HEK293 (cell line): ENCODE results near the gene IL12B.

Experiments
- CTCF ChIA-PET: fragments of 350-600 bp; formaldehyde crosslinking; extraction: SDS; loops from one replicate; lab custom pipeline; 2021; ENCODE audit warnings: antibody characterized with exemption; lab: Yijun Ruan, JAX
- POLR2A ChIA-PET: fragments of 300-600 bp; formaldehyde crosslinking; extraction: SDS; loops from one replicate; lab custom pipeline; 2020; ENCODE audit warnings: antibody characterized with exemption, inconsistent platforms; lab: Yijun Ruan, JAX
- H3K27ac ChIP-seq: fragments of 200-500 bp; sonication (Bioruptor generic); 2 replicates; pipeline ENCODE4 v1.5.1; 2014; ENCODE audit warnings: low read depth, low read length, control low read depth, inconsistent platforms; ENCODE audit errors: extremely low read depth
- H3K36me3 ChIP-seq, 2 experiments: fragments of 200-500 bp in 1 of 2; sonication (Bioruptor generic) in 1 of 2; 1 replicate in 1 of 2; 2 replicates in 1 of 2; pipeline ENCODE4 v1.5.1; 2014 to 2017; ENCODE audit warnings: inconsistent platforms in 2 of 2, low read length in 2 of 2; ENCODE audit not compliant: control insufficient read depth in 2 of 2, insufficient read depth in 1 of 2
- H3K4me1 ChIP-seq: fragments of 200-500 bp; sonication (Bioruptor generic); 2 replicates; pipeline ENCODE4 v1.5.1; 2014; ENCODE audit warnings: mild to moderate bottlenecking, low read length, inconsistent platforms; ENCODE audit not compliant: control insufficient read depth, insufficient read depth
- H3K4me3 ChIP-seq: 2 replicates; pipeline ENCODE4 v1.5.1; 2011; ENCODE audit warnings: low read depth, mild to moderate bottlenecking, control low read depth, low read length, moderate library complexity
- H3K9me3 ChIP-seq: fragments of 200-500 bp; sonication (Bioruptor generic); 2 replicates; pipeline ENCODE4 v1.5.1; 2014; ENCODE audit warnings: low read depth, low read length, inconsistent platforms; ENCODE audit not compliant: control insufficient read depth, insufficient read depth
- IKZF3 ChIP-seq: fragments of 450-650 bp; IDR thresholded peaks from 2 replicates; pipeline ENCODE4 v1.5.0; 2018; ENCODE audit warnings: missing biosample characterization, mild to moderate bottlenecking, missing genetic modification characterization, moderate library complexity
- SCRT1 ChIP-seq: fragments of 450-650 bp; formaldehyde crosslinking; IDR thresholded peaks from 2 replicates; pipeline ENCODE4 v1.5.1; 2016; ENCODE audit warnings: missing biosample characterization, missing genetic modification characterization, borderline replicate concordance
- TCF7L2 ChIP-seq: IDR thresholded peaks from 2 replicates; pipeline ENCODE4 v1.6.1; 2011; ENCODE audit warnings: low read depth, mild to moderate bottlenecking, inconsistent platforms, low read length, moderate library complexity, borderline replicate concordance
- ZBTB10 ChIP-seq: fragments of 450-650 bp; formaldehyde crosslinking; IDR thresholded peaks from 2 replicates; pipeline ENCODE4 v1.5.1; 2016; ENCODE audit warnings: missing biosample characterization, missing genetic modification characterization
- ZBTB20 ChIP-seq: fragments of 450-650 bp; formaldehyde crosslinking; IDR thresholded peaks from 2 replicates; pipeline ENCODE4 v1.5.1; 2016; ENCODE audit warnings: missing biosample characterization, missing genetic modification characterization
- ZNF132 ChIP-seq: fragments of 450-650 bp; formaldehyde crosslinking; IDR thresholded peaks from 2 replicates; pipeline ENCODE4 v1.5.1; 2017; ENCODE audit warnings: missing biosample characterization, missing genetic modification characterization, borderline replicate concordance
- ZNF23 ChIP-seq: fragments of 450-650 bp; formaldehyde crosslinking; IDR thresholded peaks from 2 replicates; pipeline ENCODE4 v1.5.1; 2016; ENCODE audit warnings: missing biosample characterization, missing genetic modification characterization, borderline replicate concordance
- ZNF292 ChIP-seq: fragments of 450-650 bp; formaldehyde crosslinking; IDR thresholded peaks from 2 replicates; pipeline ENCODE4 v1.5.1; 2016; ENCODE audit warnings: low read depth, missing biosample characterization, missing genetic modification characterization, borderline replicate concordance
- ZNF394 ChIP-seq: fragments of 450-650 bp; formaldehyde crosslinking; IDR thresholded peaks from 2 replicates; pipeline ENCODE4 v1.5.1; 2016; ENCODE audit warnings: missing biosample characterization, missing genetic modification characterization, mild to moderate bottlenecking, moderate library complexity, borderline replicate concordance
- ZNF416 ChIP-seq: fragments of 450-650 bp; formaldehyde crosslinking; IDR thresholded peaks from 2 replicates; pipeline ENCODE4 v1.5.1; 2016; ENCODE audit warnings: missing biosample characterization, missing genetic modification characterization
- ZNF48 ChIP-seq: fragments of 450-650 bp; formaldehyde crosslinking; IDR thresholded peaks from 2 replicates; pipeline ENCODE4 v1.5.1; 2016; ENCODE audit warnings: missing biosample characterization, missing genetic modification characterization
- ZNF555 ChIP-seq: fragments of 450-650 bp; formaldehyde crosslinking; conservative IDR thresholded peaks from 2 replicates; pipeline ENCODE4 v1.5.1; 2017; ENCODE audit warnings: missing biosample characterization, mild to moderate bottlenecking, missing genetic modification characterization, inconsistent platforms
- ZNF654 ChIP-seq: fragments of 450-650 bp; formaldehyde crosslinking; IDR thresholded peaks from 2 replicates; pipeline ENCODE4 v1.5.1; 2016; ENCODE audit warnings: low read depth, missing biosample characterization, missing genetic modification characterization
- ZNF747 ChIP-seq: fragments of 450-650 bp; formaldehyde crosslinking; IDR thresholded peaks from 2 replicates; pipeline ENCODE4 v1.5.1; 2016; ENCODE audit warnings: missing biosample characterization, missing genetic modification characterization
- ZNF830 ChIP-seq: fragments of 450-650 bp; IDR thresholded peaks from 2 replicates; pipeline ENCODE4 v1.5.0; 2018; ENCODE audit warnings: missing biosample characterization, missing genetic modification characterization, low read depth, mild to moderate bottlenecking, moderate library complexity
- ZNF837 ChIP-seq: fragments of 450-650 bp; formaldehyde crosslinking; IDR thresholded peaks from 2 replicates; pipeline ENCODE4 v1.5.1; 2016; ENCODE audit warnings: missing biosample characterization, missing genetic modification characterization
- ZSCAN23 ChIP-seq: fragments of 450-650 bp; formaldehyde crosslinking; IDR thresholded peaks from 2 replicates; pipeline ENCODE4 v1.5.1; 2016; ENCODE audit warnings: missing biosample characterization, missing genetic modification characterization
- ZSCAN5A ChIP-seq: fragments of 450-650 bp; formaldehyde crosslinking; IDR thresholded peaks from 2 replicates; pipeline ENCODE4 v1.5.1; 2016; ENCODE audit warnings: missing biosample characterization, missing genetic modification characterization
- TF ChIP-seq, protein P1 (sequence below): fragments of 450-650 bp; formaldehyde crosslinking; IDR thresholded peaks from 2 replicates; pipeline ENCODE4 v1.5.1; 2016; ENCODE audit warnings: missing biosample characterization, missing genetic modification characterization, low read depth
- TF ChIP-seq, protein P2 (sequence below): fragments of 450-650 bp; formaldehyde crosslinking; IDR thresholded peaks from 2 replicates; pipeline ENCODE4 v1.5.1; 2017; ENCODE audit warnings: missing biosample characterization, mild to moderate bottlenecking, missing genetic modification characterization, moderate library complexity
- TF ChIP-seq, protein P3 (sequence below): fragments of 450-650 bp; formaldehyde crosslinking; IDR thresholded peaks from 2 replicates; pipeline ENCODE4 v1.5.1; 2016; ENCODE audit warnings: missing biosample characterization, missing genetic modification characterization
- TF ChIP-seq, protein P4 (sequence below): fragments of 450-650 bp; formaldehyde crosslinking; IDR thresholded peaks from 2 replicates; pipeline ENCODE4 v1.5.1; 2016; ENCODE audit warnings: missing biosample characterization, missing genetic modification characterization

The IL12B gene

GRCh38 chr5:159336586-159336985 is 6.3 kb upstream of the IL12B start:
- POLR2A ChIA-PET, result no interaction called here
- no peak overlapping the region for H3K4me3 ChIP-seq
- TF ChIP-seq, protein P1, sequence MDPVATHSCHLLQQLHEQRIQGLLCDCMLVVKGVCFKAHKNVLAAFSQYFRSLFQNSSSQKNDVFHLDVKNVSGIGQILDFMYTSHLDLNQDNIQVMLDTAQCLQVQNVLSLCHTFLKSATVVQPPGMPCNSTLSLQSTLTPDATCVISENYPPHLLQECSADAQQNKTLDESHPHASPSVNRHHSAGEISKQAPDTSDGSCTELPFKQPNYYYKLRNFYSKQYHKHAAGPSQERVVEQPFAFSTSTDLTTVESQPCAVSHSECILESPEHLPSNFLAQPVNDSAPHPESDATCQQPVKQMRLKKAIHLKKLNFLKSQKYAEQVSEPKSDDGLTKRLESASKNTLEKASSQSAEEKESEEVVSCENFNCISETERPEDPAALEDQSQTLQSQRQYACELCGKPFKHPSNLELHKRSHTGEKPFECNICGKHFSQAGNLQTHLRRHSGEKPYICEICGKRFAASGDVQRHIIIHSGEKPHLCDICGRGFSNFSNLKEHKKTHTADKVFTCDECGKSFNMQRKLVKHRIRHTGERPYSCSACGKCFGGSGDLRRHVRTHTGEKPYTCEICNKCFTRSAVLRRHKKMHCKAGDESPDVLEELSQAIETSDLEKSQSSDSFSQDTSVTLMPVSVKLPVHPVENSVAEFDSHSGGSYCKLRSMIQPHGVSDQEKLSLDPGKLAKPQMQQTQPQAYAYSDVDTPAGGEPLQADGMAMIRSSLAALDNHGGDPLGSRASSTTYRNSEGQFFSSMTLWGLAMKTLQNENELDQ (tag by site-specific recombination), result no peak
- TF ChIP-seq ZNF23 (tag by site-specific recombination) (no peak), ZBTB10 (no peak), TCF7L2 (no peak), IKZF3 (tag by site-specific recombination) (no peak), ZNF394 (tag by site-specific recombination) (no peak), ZNF837 (tag by site-specific recombination) (no peak), ZNF830 (tag by site-specific recombination) (no peak), SCRT1 (tag by site-specific recombination) (no peak), ZNF292 (tag by site-specific recombination) (no peak), ZNF654 (no peak), ZNF48 (tag by site-specific recombination) (no peak)
- TF ChIP-seq, all 188 proteins: peak for 0
- H3K4me1 ChIP-seq, result peaks cover 3% of the 10 kb centered on the region; the same call in 1 of the 2 replicates
- no peak overlapping the region for H3K27ac ChIP-seq
- H3K36me3 ChIP-seq, result no peaks in the 10 kb centered on the region
- CTCF ChIA-PET, result no interaction called here
- no peaks in the 10 kb centered on the region for H3K9me3 ChIP-seq

DNA sequence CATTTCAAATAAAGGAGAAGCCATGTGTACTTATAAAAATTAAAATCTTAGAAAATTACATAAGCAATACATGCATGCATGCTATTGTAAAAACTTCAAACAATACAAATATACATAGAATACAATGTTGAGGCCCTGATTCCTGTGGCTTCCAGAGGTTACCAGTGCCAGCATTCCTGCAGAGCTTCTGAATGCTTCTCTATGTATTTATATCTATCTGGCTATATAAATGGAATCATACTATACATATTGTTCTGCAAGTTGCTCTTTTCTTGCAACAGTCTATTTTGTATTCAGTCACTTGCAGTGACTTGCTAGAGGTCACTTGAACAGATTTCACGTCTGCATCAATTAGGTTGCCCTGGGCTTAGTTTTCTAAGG is 3.2 kb upstream of the IL12B start:
- POLR2A ChIA-PET, result no interaction called here
- Histone ChIP-seq H3K9me3 (no peaks in the 10 kb centered on the region), H3K4me3 (no peak overlapping the region), H3K27ac (no peak overlapping the region), H3K36me3 (no peaks in the 10 kb centered on the region), H3K4me1 (peaks cover 3% of the 10 kb centered on the region; the same call in 1 of the 2 replicates)
- CTCF ChIA-PET, result interaction anchor here (0.8 to 2.6 kb wide), 3 partner anchors 7 to 16 kb away, joined by 5 to 22 read pairs (median 17); no protein-coding TSS in a partner anchor
- TF ChIP-seq ZSCAN5A (tag by site-specific recombination) (no peak), ZSCAN23 (tag by site-specific recombination) (no peak), ZNF747 (tag by site-specific recombination) (no peak), ZNF555 (tag by site-specific recombination) (no peak), ZNF416 (tag by site-specific recombination) (no peak), ZNF132 (tag by site-specific recombination) (no peak), ZBTB20 (tag by site-specific recombination) (no peak)
- TF ChIP-seq, protein P2, sequence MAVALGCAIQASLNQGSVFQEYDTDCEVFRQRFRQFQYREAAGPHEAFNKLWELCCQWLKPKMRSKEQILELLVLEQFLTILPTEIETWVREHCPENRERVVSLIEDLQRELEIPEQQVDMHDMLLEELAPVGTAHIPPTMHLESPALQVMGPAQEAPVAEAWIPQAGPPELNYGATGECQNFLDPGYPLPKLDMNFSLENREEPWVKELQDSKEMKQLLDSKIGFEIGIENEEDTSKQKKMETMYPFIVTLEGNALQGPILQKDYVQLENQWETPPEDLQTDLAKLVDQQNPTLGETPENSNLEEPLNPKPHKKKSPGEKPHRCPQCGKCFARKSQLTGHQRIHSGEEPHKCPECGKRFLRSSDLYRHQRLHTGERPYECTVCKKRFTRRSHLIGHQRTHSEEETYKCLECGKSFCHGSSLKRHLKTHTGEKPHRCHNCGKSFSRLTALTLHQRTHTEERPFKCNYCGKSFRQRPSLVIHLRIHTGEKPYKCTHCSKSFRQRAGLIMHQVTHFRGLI, result no peak
- TF ChIP-seq, protein P3, sequence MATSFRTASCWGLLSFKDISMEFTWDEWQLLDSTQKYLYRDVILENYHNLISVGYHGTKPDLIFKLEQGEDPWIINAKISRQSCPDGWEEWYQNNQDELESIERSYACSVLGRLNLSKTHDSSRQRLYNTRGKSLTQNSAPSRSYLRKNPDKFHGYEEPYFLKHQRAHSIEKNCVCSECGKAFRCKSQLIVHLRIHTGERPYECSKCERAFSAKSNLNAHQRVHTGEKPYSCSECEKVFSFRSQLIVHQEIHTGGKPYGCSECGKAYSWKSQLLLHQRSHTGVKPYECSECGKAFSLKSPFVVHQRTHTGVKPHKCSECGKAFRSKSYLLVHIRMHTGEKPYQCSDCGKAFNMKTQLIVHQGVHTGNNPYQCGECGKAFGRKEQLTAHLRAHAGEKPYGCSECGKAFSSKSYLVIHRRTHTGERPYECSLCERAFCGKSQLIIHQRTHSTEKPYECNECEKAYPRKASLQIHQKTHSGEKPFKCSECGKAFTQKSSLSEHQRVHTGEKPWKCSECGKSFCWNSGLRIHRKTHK (tag by site-specific recombination), result no peak
- TF ChIP-seq, protein P4, sequence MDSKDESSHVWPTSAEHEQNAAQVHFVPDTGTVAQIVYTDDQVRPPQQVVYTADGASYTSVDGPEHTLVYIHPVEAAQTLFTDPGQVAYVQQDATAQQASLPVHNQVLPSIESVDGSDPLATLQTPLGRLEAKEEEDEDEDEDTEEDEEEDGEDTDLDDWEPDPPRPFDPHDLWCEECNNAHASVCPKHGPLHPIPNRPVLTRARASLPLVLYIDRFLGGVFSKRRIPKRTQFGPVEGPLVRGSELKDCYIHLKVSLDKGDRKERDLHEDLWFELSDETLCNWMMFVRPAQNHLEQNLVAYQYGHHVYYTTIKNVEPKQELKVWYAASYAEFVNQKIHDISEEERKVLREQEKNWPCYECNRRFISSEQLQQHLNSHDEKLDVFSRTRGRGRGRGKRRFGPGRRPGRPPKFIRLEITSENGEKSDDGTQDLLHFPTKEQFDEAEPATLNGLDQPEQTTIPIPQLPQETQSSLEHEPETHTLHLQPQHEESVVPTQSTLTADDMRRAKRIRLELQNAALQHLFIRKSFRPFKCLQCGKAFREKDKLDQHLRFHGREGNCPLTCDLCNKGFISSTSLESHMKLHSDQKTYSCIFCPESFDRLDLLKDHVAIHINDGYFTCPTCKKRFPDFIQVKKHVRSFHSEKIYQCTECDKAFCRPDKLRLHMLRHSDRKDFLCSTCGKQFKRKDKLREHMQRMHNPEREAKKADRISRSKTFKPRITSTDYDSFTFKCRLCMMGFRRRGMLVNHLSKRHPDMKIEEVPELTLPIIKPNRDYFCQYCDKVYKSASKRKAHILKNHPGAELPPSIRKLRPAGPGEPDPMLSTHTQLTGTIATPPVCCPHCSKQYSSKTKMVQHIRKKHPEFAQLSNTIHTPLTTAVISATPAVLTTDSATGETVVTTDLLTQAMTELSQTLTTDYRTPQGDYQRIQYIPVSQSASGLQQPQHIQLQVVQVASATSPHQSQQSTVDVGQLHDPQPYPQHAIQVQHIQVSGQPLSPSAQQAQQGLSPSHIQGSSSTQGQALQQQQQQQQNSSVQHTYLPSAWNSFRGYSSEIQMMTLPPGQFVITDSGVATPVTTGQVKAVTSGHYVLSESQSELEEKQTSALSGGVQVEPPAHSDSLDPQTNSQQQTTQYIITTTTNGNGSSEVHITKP (tag by site-specific recombination), result no peak
